Psoas muscle (tissue), 8 donors: ENCODE results near the gene RNF41. TPM values are rescaled to one million over a fixed set of nuclear protein-coding genes. Genes with fewer than 3 reads are reported as not detected.

Experiments
- ATAC-seq, 4 donors: fragments of 200-7000 bp; cut with Tn5 transposase; one replicate each; pipeline ENCODE4 v1.9.1; 2020; ENCODE audit warnings: moderate library complexity in 3 of 4, mild to moderate bottlenecking in 2 of 4
- DNase-seq, 2 donors: peaks; one replicate each; pipeline ENCODE4 v3.0.0-alpha.2; 2020
- H3K27ac ChIP-seq: fragments of 200-600 bp; one replicate; pipeline ENCODE4 v1.8.0; 2022
- H3K27me3 ChIP-seq, 3 donors: fragments of 200-600 bp in 1 of 3; one replicate each; pipeline versions ENCODE4 v1.6.1 to v1.8.0; 2013 to 2022; ENCODE audit warnings: low read length in 2 of 3, mild to moderate bottlenecking in 2 of 3, moderate library complexity in 1 of 3; ENCODE audit not compliant: insufficient read depth in 3 of 3
- H3K36me3 ChIP-seq, 2 donors: fragments of 200-600 bp in 1 of 2; one replicate each; pipeline versions ENCODE4 v1.6.1 to v1.8.0; 2013 to 2022; ENCODE audit warnings: low read depth in 1 of 2, mild to moderate bottlenecking in 1 of 2, moderate library complexity in 1 of 2; ENCODE audit not compliant: insufficient read depth in 1 of 2
- H3K4me1 ChIP-seq: fragments of 200-600 bp; one replicate; pipeline ENCODE4 v1.8.0; 2022
- H3K4me3 ChIP-seq: fragments of 200-600 bp; one replicate; pipeline ENCODE4 v1.8.0; 2022; ENCODE audit warnings: mild to moderate bottlenecking
- H3K9me3 ChIP-seq: fragments of 200-600 bp; one replicate; pipeline ENCODE4 v1.8.0; 2022
- WGBS, 3 donors: extraction: QIAGEN DNeasy Blood & Tissue Kit; methylation state at CpG; one replicate each; pipeline versions ENCODE4 v1.1.6 to v1.1.7; 2013; 5-methylcytosine and 5-hydroxymethylcytosine counted together
- intact Hi-C, 2 donors: fragments of 100-400 bp; cut with DNase I; formaldehyde crosslinking; loops; one replicate each; pipeline versions ENCODE4 v1.11.0 to v1.14.2; 2022
- polyA plus RNA-seq, 3 donors: library from polyadenylated mRNA; stranded (reverse); fragments of 200-250 nt; gene quantifications; one replicate each; pipeline ENCODE4 v1.2.3, GENCODE V29; 2013
- total RNA-seq, 4 donors: library from RNA; stranded (reverse); fragmentation: NEBNext Ultra II Directional in 2 of 4; extraction: Animal tissue kit (Norgen Biotek cat#: 25700) in 2 of 4; gene quantifications; one replicate each; pipeline versions ENCODE4 v1.2.1 to v1.2.4, GENCODE V29; 2021 to 2023
- TF ChIP-seq, protein P1 (sequence below): fragments of 200-600 bp; IDR thresholded peaks from one replicate; pipeline ENCODE4 v1.8.0; 2022; ENCODE audit warnings: antibody characterized with exemption
- donor health status: healthy with polysubstance abuse.
- donor health status: DM: no; HTN: no; CAD: no; lungs with moderate emphysema.
- donor health status: Bipolar disorder and iron deficiency.
- donor health status: healthy.
- donor health status: DM: yes; HTN: yes; CAD: no.
- donor health status: DM: no; HTN: no; CAD: no.
- donor health status: DM: no; HTN: no; CAD: no.
- donor health status: DM: yes; HTN: yes; CAD: no.

RNF41 gene
- total and polyA plus RNA-seq, 7 donors: 21.9 to 54.9 (median 28.1) TPM

DNA sequence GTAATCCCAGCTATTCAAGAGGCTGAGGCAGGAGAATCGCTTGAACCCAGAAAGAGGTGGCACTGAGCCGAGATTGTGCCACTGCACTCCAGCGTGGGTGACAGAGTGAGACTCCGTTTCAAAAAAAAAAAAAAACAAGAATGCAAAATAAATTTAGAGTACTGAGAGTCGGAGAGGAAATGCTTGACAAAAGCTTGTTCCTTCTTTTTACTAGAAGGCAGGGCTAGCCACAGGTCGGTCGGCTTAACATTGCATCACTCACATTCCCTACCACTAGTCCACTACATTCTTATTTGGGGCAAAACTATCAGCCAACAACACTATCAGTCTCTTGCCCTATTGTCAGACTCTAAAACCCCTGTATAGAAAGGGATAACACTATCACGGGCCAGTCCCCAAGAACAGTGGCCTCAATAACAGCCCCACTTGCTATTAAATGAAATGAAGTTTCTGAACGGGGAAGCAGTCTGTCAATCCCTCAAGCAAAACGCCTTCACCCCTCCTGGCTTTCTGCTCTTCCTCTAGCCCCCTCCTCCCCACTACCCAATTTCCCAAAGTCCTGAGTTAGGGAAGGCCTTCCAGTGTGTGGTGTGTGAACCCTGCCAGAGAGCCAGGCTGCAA lies 1.0 kb downstream of the RNF41 start:
- peak overlapping the region; percentile 73 for H3K4me3 ChIP-seq
- ATAC-seq (no peak), DNase-seq (no peak)
- no peaks in the 10 kb centered on the region for H3K27me3 ChIP-seq
- H3K36me3 ChIP-seq: peaks cover 3 to 21% of the 10 kb centered on the region in 2 donors
- no peaks in the 10 kb centered on the region for H3K9me3 ChIP-seq
- peaks cover 40% of the 10 kb centered on the region for H3K4me1 ChIP-seq
- 7 to 12% (median 8%) methylated on average over 10 of the region's 10 CpGs for WGBS, 3 donors
- peak overlapping the region; percentile 96 for H3K27ac ChIP-seq
- intact Hi-C loops: loop anchor here in 1 of 2 donors (5.0 kb wide), 3 partner anchors 33 to 103 kb away; partner anchors contain the start of genes ANKRD52, RPL41, SMARCC2 and ZC3H10
- TF ChIP-seq, protein P1, sequence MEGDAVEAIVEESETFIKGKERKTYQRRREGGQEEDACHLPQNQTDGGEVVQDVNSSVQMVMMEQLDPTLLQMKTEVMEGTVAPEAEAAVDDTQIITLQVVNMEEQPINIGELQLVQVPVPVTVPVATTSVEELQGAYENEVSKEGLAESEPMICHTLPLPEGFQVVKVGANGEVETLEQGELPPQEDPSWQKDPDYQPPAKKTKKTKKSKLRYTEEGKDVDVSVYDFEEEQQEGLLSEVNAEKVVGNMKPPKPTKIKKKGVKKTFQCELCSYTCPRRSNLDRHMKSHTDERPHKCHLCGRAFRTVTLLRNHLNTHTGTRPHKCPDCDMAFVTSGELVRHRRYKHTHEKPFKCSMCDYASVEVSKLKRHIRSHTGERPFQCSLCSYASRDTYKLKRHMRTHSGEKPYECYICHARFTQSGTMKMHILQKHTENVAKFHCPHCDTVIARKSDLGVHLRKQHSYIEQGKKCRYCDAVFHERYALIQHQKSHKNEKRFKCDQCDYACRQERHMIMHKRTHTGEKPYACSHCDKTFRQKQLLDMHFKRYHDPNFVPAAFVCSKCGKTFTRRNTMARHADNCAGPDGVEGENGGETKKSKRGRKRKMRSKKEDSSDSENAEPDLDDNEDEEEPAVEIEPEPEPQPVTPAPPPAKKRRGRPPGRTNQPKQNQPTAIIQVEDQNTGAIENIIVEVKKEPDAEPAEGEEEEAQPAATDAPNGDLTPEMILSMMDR: no peak

- H3K9me3 ChIP-seq: no peaks in the 10 kb centered on the region
- ATAC-seq (no peak), DNase-seq (no peak)
- peak overlapping the region; percentile 96 for H3K27ac ChIP-seq
- intact Hi-C loops: loop anchor here in 1 of 2 donors (5.0 kb wide), 3 partner anchors 33 to 103 kb away; partner anchors contain the start of genes ANKRD52, RPL41, SMARCC2 and ZC3H10
- TF ChIP-seq, protein P1: no peak
- peak overlapping the region; percentile 73 for H3K4me3 ChIP-seq
- H3K27me3 ChIP-seq: no peaks in the 10 kb centered on the region
- 89 to 92% (median 90%) methylated on average over 9 of the region's 9 CpGs for WGBS, 3 donors
- H3K36me3 ChIP-seq: peaks cover 3 to 28% of the 10 kb centered on the region in 2 donors
- peaks cover 39% of the 10 kb centered on the region for H3K4me1 ChIP-seq
These were observed 1.9 kb downstream of the RNF41 start for GRCh38 chr12:56219840-56220239.

DNA sequence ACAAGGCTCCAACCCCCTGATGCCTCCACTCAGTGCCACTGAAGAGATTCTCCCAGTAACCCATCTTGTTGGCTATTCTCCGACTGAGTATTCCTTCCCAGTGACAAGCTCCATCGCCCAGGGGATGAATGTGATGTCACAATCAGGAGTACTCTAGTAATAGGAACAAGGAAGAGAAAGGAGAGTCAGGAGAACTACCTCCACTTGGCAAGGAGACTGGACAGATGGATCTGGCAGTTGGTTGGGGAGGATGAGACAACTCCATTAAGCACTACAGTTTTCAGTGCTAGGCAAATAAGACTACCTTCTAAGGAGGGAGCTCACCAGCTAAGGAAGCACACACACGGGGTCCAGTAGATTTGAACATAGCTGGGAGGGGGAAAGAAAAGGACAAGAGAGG lies 5.3 kb downstream of the RNF41 start:
- DNase-seq (no peak), ATAC-seq (no peak)
- H3K27ac ChIP-seq: no peak overlapping the region
- no peaks in the 10 kb centered on the region for H3K9me3 ChIP-seq
- no peak overlapping the region for H3K4me3 ChIP-seq
- H3K27me3 ChIP-seq: no peaks in the 10 kb centered on the region
- peaks cover 6 to 62% of the 10 kb centered on the region in 2 donors for H3K36me3 ChIP-seq
- intact Hi-C loops: no loop called here
- TF ChIP-seq, protein P1: no peak
- peaks cover 23% of the 10 kb centered on the region for H3K4me1 ChIP-seq
- whole genome bisulfite sequencing, 3 donors: 79 to 89% (median 86%) methylated on average over 3 of the region's 3 CpGs

DNA sequence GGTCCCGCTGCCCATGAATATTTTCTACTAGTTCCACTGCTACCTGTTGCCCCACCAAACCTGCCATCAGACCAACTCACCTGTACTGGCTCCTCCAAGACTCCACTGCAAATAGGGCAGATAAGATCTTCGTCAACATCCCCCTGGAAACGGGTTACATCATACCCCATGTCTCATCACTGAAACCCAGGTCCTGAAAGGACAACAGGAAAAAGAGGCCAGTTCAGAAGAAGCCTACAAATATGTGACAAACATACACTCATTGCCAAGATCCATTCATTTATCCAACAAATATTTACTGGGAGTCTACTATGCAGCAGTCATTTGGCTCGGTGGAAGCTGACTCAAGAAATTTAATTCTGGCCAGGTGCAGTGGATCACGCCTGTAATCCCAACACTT lies 7.8 kb downstream of the RNF41 start:
- intact Hi-C loops: no loop called here
- no peak overlapping the region for H3K27ac ChIP-seq
- H3K4me1 ChIP-seq: peaks cover 4% of the 10 kb centered on the region
- H3K9me3 ChIP-seq: no peaks in the 10 kb centered on the region
- peaks cover 13 to 87% of the 10 kb centered on the region in 2 donors for H3K36me3 ChIP-seq
- H3K4me3 ChIP-seq: no peak overlapping the region
- TF ChIP-seq, protein P1: no peak
- H3K27me3 ChIP-seq: no peaks in the 10 kb centered on the region
- WGBS, 3 donors: 73 to 85% (median 74%) methylated on average over 5 of the region's 5 CpGs
- no peak for ATAC-seq
- DNase-seq: no peak

DNA sequence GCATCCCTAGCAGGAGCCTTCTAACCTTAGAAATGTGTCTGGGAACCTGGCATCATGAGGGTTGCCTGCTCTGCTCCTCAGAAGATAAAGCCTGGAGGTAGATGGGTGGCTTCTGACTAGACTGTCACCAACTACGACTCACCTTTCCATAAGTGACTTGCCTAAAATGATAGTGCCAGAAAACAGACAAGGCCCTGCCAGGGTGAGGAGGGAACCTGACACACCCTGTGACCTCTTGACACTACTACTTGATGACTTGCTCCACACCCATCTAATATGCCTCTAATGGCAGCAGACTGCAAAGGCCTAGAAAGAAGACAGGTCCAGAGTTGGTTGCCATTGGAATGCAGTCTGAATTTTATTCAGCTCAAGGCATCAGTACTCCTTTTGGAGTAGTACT lies 9.4 kb downstream of the RNF41 start:
- intact Hi-C loops: no loop called here
- DNase-seq (no peak), ATAC-seq (peak in 1 of 4 donors; percentile 32)
- no peaks in the 10 kb centered on the region for H3K9me3 ChIP-seq
- H3K27ac ChIP-seq: no peak overlapping the region
- H3K4me3 ChIP-seq: no peak overlapping the region
- H3K36me3 ChIP-seq: peaks cover 16 to 100% of the 10 kb centered on the region in 2 donors
- H3K4me1 ChIP-seq: no peaks in the 10 kb centered on the region
- WGBS, 3 donors: 49 to 100% (median 81%) methylated on average over 1 of the region's 1 CpG
- TF ChIP-seq, protein P1: no peak
- no peaks in the 10 kb centered on the region for H3K27me3 ChIP-seq
